GM21367 (cell line): ENCODE results near the gene UBA1.

Experiments
- ATAC-seq: cut with Tn5 transposase; IDR thresholded peaks from one replicate; pipeline ENCODE4 v1.9.1; 2021; ENCODE audit not compliant: unreplicated experiment

Gene UBA1

GRCh38 chrX:47169726-47170515 is 23.7 kb upstream of the UBA1 start:
- no peak for ATAC-seq

- no peak for ATAC-seq
These were observed 22.6 kb upstream of the UBA1 start for GRCh38 chrX:47170861-47171692.

- ATAC-seq = no peak
These were observed 21.6 kb upstream of the UBA1 start for GRCh38 chrX:47171996-47172395.

GRCh38 chrX:47172549-47172948 is 21.1 kb upstream of the UBA1 start:
- no peak for ATAC-seq

GRCh38 chrX:47172971-47173792 is 20.4 kb upstream of the UBA1 start:
- ATAC-seq = no peak

- no peak for ATAC-seq
These were observed 19.3 kb upstream of the UBA1 start for GRCh38 chrX:47174376-47174775.

GRCh38 chrX:47174846-47175587 is 18.6 kb upstream of the UBA1 start:
- ATAC-seq = no peak

GRCh38 chrX:47175588-47175980 is 18.0 kb upstream of the UBA1 start:
- no peak for ATAC-seq

- ATAC-seq = no peak
These were observed 17.4 kb upstream of the UBA1 start for GRCh38 chrX:47176101-47176740.

- no peak for ATAC-seq
These were observed 16.6 kb upstream of the UBA1 start for GRCh38 chrX:47177079-47177478.

- ATAC-seq = no peak
These were observed 15.3 kb upstream of the UBA1 start for GRCh38 chrX:47178337-47178736.

GRCh38 chrX:47179221-47179927 is 14.3 kb upstream of the UBA1 start:
- ATAC-seq = no peak

GRCh38 chrX:47179928-47180255 is 13.7 kb upstream of the UBA1 start:
- ATAC-seq = no peak

GRCh38 chrX:47180346-47180745 is 13.3 kb upstream of the UBA1 start:
- ATAC-seq = no peak

GRCh38 chrX:47181301-47181700 is 12.3 kb upstream of the UBA1 start:
- no peak for ATAC-seq

- ATAC-seq = no peak
These were observed 11.4 kb upstream of the UBA1 start for GRCh38 chrX:47182106-47182700.

- ATAC-seq = no peak
These were observed 9.1 kb upstream of the UBA1 start for GRCh38 chrX:47184486-47184885.

- ATAC-seq = no peak
These were observed 8.4 kb upstream of the UBA1 start for GRCh38 chrX:47185241-47185640.

GRCh38 chrX:47186096-47186740 is 7.4 kb upstream of the UBA1 start:
- no peak for ATAC-seq
